Midbrain (tissue), 1 donor: ENCODE results near the gene TMIGD1.

Experiments
- DNase-seq: peaks from one replicate; lab custom pipeline; 2025; lab: John Stamatoyannopoulos, UW

Gene TMIGD1

DNA sequence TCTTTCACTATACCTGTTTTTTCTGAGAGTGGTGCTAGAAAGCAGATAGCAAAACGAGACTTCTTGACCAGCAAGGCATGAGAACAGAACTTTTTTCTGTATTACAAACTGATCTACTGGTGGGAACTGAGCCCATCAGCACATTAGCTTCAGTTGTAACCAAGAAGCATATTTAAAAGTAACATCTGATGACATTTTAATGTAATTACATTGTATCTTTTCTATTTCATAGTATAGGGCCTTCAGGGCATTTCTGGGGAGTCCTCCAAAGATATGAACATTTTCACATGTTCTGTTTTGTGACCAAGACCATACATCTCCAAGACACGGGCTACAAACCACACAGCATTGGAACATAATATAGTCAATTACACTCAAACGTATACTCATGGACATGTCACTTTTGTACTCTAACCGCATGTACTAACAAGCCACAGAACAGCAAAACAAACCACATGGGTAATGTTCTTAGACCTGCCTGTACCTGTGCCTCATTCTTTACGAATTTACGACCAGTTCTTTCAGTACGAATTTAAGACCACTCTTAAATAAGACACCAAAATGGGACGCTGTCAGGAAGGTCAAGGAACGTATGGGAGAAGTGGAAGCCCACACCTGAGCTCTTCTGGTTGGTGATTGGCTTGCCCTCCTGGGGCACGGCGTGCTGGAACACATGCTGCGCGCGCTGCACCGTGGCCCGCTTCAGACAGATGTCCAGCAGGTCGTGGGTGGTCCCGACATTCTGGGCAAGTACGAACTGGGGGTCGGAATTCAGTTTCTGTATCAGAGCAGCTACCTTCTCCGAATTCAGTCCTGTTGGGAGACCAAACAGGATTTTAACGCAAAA, 42.9 kb downstream of the TMIGD1 start:
- DNase-seq, result peak; percentile 13

DNA sequence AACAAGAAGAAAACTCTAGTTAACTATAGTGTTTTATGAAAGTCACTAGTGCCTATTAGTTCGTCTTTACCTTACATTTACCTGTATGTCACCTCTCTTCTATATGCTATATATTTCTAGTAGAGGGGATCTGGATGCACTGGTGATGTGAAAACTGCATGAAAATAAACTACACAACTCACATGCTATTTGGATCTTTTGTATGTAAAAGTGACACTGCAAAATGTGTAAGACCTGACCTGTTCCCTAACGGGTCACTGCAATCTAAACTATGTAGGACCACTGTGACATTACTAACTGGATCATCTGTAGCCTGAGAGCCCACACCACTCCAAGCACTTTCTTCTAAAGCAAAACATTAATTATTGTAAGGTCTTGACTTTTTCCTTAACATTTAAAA, 43.8 kb downstream of the TMIGD1 start:
- no peak for DNase-seq

DNA sequence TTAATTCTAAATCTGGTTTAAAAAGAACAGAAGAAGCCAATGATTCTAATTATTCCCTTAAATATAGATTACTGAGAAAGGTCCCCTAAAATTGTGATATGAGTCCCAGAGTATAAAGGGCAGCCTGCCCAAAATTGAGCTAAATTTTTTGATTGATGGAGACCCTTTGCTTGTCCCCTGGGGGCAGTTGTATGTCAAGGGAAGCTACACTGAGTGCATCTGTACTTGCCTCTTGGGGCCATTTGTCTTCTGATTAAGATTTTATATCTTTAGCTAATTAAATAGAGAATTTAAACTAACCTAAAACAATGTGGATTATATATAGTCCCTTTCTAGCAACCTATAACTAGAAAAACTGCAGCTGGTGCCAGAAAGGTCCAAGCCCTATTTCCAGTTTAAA, 54.7 kb downstream of the TMIGD1 start:
- no peak for DNase-seq

DNA sequence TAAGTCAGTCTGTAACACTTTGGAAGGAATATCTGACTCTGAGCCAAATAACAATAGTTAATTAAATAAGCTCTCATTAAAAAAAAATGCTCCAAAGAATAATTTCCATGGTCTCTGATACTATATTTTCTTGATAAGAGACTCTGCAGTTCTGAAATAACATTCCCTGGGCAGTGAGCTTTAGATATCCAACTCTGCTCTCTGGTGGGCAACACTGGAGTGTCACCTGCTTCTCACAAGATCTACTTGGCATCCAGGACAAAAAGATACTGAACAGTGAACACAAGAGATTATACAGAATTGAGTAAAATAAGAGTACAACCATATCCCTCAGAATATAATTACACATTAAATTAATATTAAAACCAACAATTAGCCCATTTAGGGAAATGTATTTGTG, 55.8 kb downstream of the TMIGD1 start:
- DNase-seq, result no peak

DNA sequence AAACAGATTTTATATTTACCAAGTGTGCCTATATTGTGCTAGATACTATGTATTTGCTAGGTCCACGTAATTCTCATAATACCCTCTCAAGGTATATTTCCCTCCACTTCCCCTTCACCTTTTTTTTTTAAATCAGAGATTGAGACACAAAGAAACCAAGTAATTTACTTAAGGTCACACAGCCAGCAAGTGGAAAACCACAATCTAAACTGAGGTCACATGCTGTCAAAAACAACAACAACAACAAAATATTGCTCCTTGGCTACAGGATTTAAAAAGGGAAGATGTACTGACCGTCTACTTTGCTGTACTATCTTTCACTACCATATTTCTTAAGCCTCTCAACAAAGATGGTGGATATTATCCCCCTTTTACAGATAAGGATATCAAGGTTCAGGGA, 57.9 kb downstream of the TMIGD1 start:
- DNase-seq, result no peak

DNA sequence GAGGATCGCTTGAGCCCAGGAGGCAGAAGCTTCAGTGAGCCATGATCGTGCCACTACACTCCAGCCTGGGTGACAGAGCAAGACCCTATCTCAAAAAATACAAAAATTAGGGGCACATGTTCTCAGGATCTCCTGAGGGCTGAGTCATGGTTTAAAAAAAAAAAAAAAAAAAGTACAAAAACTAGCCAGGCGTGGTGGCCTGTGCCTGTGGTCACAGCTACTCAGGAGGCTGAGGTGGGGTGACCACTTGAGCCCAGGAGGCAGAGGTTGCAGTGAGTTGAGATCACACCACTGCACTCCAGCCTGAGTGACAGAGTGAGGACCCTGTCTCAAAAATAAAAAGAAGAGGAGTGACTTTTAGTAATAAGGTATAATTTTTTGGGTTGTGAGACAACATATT, 59.0 kb downstream of the TMIGD1 start:
- DNase-seq, result no peak

DNA sequence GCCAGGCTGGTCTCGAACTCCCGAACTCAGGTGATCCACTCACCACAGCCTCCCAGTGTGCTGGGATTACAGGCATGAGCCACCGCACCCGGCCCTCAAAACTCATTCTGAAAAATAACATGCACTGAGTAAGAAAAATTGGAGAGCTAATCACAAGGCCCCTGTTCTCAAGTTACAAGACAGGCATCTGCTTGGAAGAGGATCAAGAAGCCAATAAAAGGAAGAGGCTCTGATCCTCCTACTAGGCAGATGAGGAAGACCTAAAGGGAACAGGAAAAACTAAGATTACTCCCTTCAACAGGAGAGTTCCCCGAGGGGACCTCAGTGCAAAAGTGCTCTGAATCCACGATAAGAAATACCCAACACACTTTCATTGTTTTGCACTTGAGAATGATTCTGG, 60.5 kb downstream of the TMIGD1 start:
- no peak for DNase-seq

DNA sequence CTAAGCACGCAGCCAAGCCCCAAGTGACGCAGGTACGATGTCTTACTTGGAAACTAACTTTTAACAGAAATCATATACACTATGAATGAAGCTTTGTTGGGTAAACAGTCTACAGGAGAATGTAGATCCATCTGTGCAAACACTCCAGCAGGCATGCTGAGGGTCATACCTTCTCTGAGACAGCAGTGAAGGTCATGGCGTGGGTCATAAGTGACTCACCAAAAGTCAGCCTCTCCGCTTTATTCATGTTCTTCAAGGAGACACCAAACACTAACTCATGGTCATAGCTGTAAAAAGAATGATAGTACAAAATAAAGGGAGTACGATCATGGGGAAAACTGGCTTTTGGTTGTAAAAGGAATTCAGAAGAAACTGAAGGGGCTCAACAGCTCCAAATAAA, 62.8 kb downstream of the TMIGD1 start:
- no peak for DNase-seq

DNA sequence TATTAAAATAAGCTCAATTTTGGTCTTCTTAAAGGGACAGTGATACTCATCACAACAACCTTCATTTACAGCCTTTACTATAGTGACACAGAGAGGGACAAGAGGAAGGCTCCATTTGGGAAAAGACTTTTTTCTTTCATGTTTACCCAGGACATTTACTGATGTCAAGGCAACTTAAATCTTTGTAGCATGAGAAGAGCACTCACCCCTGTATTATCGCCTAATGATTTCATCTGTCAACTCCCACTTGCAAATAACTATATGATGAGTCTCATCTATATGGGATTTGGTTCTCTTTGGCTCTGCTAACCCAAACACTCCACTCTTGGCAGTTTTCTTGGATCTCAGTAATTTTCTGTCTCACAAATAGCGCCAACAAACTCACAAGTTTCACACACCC, 66.2 kb downstream of the TMIGD1 start:
- no peak for DNase-seq
